Measurements from ENCODE around the gene REV1. TPM values are rescaled to one million over a fixed set of nuclear protein-coding genes. Genes with fewer than 3 reads are reported as not detected.

The REV1 gene
- total RNA-seq, 2 donors from 2014 or later, result 43.9 to 44.6 TPM

DNA sequence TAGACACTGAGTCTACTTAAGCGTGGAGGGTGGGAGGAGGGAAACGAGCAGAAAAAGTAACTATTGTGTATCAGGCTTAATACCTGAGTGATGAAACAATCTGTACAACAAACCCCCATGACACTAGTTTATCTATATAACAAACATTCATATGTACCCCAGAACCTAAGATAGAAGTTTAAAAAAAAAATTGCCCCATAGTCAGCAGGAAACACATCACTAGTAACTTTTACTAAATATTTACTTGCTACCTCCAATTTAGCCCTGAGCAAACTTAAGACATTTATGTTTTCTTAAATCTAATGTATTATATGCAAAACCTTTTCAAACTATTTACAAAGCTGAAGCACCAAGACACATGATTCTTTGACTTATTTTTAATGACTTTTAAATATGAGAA is 5.6 kb downstream of the REV1 start:
- no peaks in the 10 kb centered on the region for H3K27me3 ChIP-seq (ENCODE audit: control insufficient read depth, insufficient read depth, low read length, poor library complexity, severe bottlenecking)
- H3K9me3 ChIP-seq (ENCODE audit: control insufficient read depth, low read length), result no peaks in the 10 kb centered on the region
- peaks cover 33% of the 10 kb centered on the region for H3K4me1 Mint-ChIP-seq
- H3K9me3 Mint-ChIP-seq, result no peaks in the 10 kb centered on the region
- TF ChIP-seq, protein P1, sequence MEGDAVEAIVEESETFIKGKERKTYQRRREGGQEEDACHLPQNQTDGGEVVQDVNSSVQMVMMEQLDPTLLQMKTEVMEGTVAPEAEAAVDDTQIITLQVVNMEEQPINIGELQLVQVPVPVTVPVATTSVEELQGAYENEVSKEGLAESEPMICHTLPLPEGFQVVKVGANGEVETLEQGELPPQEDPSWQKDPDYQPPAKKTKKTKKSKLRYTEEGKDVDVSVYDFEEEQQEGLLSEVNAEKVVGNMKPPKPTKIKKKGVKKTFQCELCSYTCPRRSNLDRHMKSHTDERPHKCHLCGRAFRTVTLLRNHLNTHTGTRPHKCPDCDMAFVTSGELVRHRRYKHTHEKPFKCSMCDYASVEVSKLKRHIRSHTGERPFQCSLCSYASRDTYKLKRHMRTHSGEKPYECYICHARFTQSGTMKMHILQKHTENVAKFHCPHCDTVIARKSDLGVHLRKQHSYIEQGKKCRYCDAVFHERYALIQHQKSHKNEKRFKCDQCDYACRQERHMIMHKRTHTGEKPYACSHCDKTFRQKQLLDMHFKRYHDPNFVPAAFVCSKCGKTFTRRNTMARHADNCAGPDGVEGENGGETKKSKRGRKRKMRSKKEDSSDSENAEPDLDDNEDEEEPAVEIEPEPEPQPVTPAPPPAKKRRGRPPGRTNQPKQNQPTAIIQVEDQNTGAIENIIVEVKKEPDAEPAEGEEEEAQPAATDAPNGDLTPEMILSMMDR (conservative IDR thresholded peaks at IDR 0.05), result no peak
- no peak overlapping the region for H3K4me3 Mint-ChIP-seq
- no peak for DNase-seq
- peaks cover 5% of the 10 kb centered on the region for H3K36me3 Mint-ChIP-seq (ENCODE audit: low read depth)
- no peaks in the 10 kb centered on the region for H3K27me3 Mint-ChIP-seq (ENCODE audit: insufficient read depth)
- 86 to 100% methylated on average over 1 to 2 of the region's 2 CpGs for WGBS, 2 experiments (ENCODE audit: insufficient coverage in 1 of 2, insufficient read length in 1 of 2)
- H3K4me3 ChIP-seq (ENCODE audit: low read length), result no peak overlapping the region
- peaks cover 8% of the 10 kb centered on the region for H3K36me3 ChIP-seq (ENCODE audit: control insufficient read depth, insufficient read depth, low read length)
- no peak overlapping the region for H3K9ac ChIP-seq (ENCODE audit: extremely low read depth, low read length, poor library complexity, severe bottlenecking)
- no peaks in the 10 kb centered on the region for H3K4me1 ChIP-seq (ENCODE audit: control insufficient read depth, insufficient read depth, low read length)
- H3K27ac Mint-ChIP-seq, result no peak overlapping the region
- no peak overlapping the region for H3K27ac ChIP-seq (ENCODE audit: low read depth, low read length)

- Mint-ChIP-seq H3K9me3 (no peaks in the 10 kb centered on the region), H3K36me3 (ENCODE audit: low read depth) (peaks cover 5% of the 10 kb centered on the region), H3K4me3 (no peak overlapping the region), H3K4me1 (peaks cover 30% of the 10 kb centered on the region), H3K27ac (no peak overlapping the region), H3K27me3 (ENCODE audit: insufficient read depth) (no peaks in the 10 kb centered on the region)
- Histone ChIP-seq H3K27me3 (ENCODE audit: control insufficient read depth, insufficient read depth, low read length, poor library complexity, severe bottlenecking) (no peaks in the 10 kb centered on the region), H3K36me3 (ENCODE audit: control insufficient read depth, insufficient read depth, low read length) (peaks cover 8% of the 10 kb centered on the region), H3K4me1 (ENCODE audit: control insufficient read depth, insufficient read depth, low read length) (no peaks in the 10 kb centered on the region), H3K9me3 (ENCODE audit: control insufficient read depth, low read length) (no peaks in the 10 kb centered on the region), H3K27ac (ENCODE audit: low read depth, low read length) (no peak overlapping the region), H3K9ac (ENCODE audit: extremely low read depth, low read length, poor library complexity, severe bottlenecking) (no peak overlapping the region), H3K4me3 (ENCODE audit: low read length) (no peak overlapping the region)
- peak; percentile 62 for DNase-seq
- TF ChIP-seq, protein P1 (conservative IDR thresholded peaks at IDR 0.05), result no peak
- WGBS, 2 experiments (ENCODE audit: insufficient coverage in 1 of 2, insufficient read length in 1 of 2), result 89 to 100% methylated on average over 1 of the region's 1 CpG
Measured at GRCh38 chr2:99481941-99482340, 7.9 kb downstream of the REV1 start.

DNA sequence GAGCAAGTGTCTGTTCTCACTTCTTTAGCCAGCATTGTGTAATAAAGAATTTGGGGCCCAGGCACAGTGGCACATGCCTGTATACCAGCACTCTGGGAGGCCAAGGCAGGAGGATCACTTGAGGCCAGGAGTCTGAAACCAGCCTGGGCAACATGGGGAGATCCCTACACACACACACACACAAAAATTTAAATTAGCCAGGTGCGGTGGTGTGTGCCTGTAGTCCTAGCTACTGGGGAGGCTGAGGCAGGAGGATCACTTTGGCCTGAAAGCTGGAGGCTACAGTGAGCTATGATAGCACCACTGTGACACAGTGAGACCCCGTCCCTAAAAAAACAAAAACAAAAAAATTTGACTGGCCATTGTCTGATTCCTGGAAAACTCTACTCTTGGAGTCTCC is 8.3 kb downstream of the REV1 start:
- no peaks in the 10 kb centered on the region for H3K27me3 ChIP-seq (ENCODE audit: control insufficient read depth, insufficient read depth, low read length, poor library complexity, severe bottlenecking)
- no peak overlapping the region for H3K9ac ChIP-seq (ENCODE audit: extremely low read depth, low read length, poor library complexity, severe bottlenecking)
- Mint-ChIP-seq H3K36me3 (ENCODE audit: low read depth) (peaks cover 5% of the 10 kb centered on the region), H3K27me3 (ENCODE audit: insufficient read depth) (no peaks in the 10 kb centered on the region), H3K4me1 (peaks cover 26% of the 10 kb centered on the region), H3K9me3 (no peaks in the 10 kb centered on the region), H3K4me3 (no peak overlapping the region), H3K27ac (no peak overlapping the region)
- H3K36me3 ChIP-seq (ENCODE audit: control insufficient read depth, insufficient read depth, low read length), result peaks cover 8% of the 10 kb centered on the region
- H3K27ac ChIP-seq (ENCODE audit: low read depth, low read length), result no peak overlapping the region
- no peak for DNase-seq
- no peak overlapping the region for H3K4me3 ChIP-seq (ENCODE audit: low read length)
- no peaks in the 10 kb centered on the region for H3K4me1 ChIP-seq (ENCODE audit: control insufficient read depth, insufficient read depth, low read length)
- TF ChIP-seq, protein P1 (conservative IDR thresholded peaks at IDR 0.05), result no peak
- WGBS, 2 experiments (ENCODE audit: insufficient coverage in 1 of 2, insufficient read length in 1 of 2), result 97 to 100% methylated on average over 1 to 2 of the region's 2 CpGs
- no peaks in the 10 kb centered on the region for H3K9me3 ChIP-seq (ENCODE audit: control insufficient read depth, low read length)

All from endodermal cell (in vitro differentiated cells).